IPS-NIHi7 (cell line): Measurements from ENCODE around the gene UVRAG.
"Not testable (repeated sequence)": the region's sequence is repeated elsewhere in the genome, so short reads cannot be mapped to it uniquely, and the experiment has no call there.

Experiments used
- DNase-seq: peaks from one replicate; pipeline ENCODE4 v3.0.0; 2012; ENCODE audit warnings: mixed read lengths; ENCODE audit errors: extremely low spot score

UVRAG gene

GRCh38 chr11:75836417-75836816 is 21.4 kb downstream of the UVRAG start:
- no peak for DNase-seq

- DNase-seq, result no peak
Observed at GRCh38 chr11:75839851-75840250, 24.8 kb downstream of the UVRAG start.

- no peak for DNase-seq
Observed at GRCh38 chr11:75840522-75840921, 25.5 kb downstream of the UVRAG start.

GRCh38 chr11:75841739-75842138 is 26.7 kb downstream of the UVRAG start:
- DNase-seq, result no peak

- DNase-seq, result no peak
Observed at GRCh38 chr11:75845324-75845723, 30.3 kb downstream of the UVRAG start.

- no peak for DNase-seq
Observed at GRCh38 chr11:75849894-75850293, 34.9 kb downstream of the UVRAG start.

- no peak for DNase-seq
Observed at GRCh38 chr11:75850787-75851186, 35.8 kb downstream of the UVRAG start.

GRCh38 chr11:75851203-75851602 is 36.2 kb downstream of the UVRAG start:
- DNase-seq, result no peak

- no peak for DNase-seq
Observed at GRCh38 chr11:75852406-75853017, 37.5 kb downstream of the UVRAG start.

GRCh38 chr11:75853563-75853962 is 38.6 kb downstream of the UVRAG start:
- DNase-seq, result not testable (repeated sequence)

GRCh38 chr11:75853971-75854370 is 39.0 kb downstream of the UVRAG start:
- DNase-seq, result no peak

GRCh38 chr11:75855206-75855605 is 40.2 kb downstream of the UVRAG start:
- DNase-seq, result no peak

- no peak for DNase-seq
Observed at GRCh38 chr11:75856912-75857311, 41.9 kb downstream of the UVRAG start.

- DNase-seq, result no peak
Observed at GRCh38 chr11:75858042-75858441, 43.0 kb downstream of the UVRAG start.

GRCh38 chr11:75858613-75859012 is 43.6 kb downstream of the UVRAG start:
- DNase-seq, result no peak

- no peak for DNase-seq
Observed at GRCh38 chr11:75859614-75860013, 44.6 kb downstream of the UVRAG start.

- no peak for DNase-seq
Observed at GRCh38 chr11:75862437-75862836, 47.4 kb downstream of the UVRAG start.

GRCh38 chr11:75867778-75868374 is 52.9 kb downstream of the UVRAG start:
- peak; percentile 53 for DNase-seq

- DNase-seq, result no peak
Observed at GRCh38 chr11:75868990-75869389, 54.0 kb downstream of the UVRAG start.

GRCh38 chr11:75869661-75870455 is 54.8 kb downstream of the UVRAG start:
- no peak for DNase-seq

- DNase-seq, result no peak
Observed at GRCh38 chr11:75872887-75873416, 57.9 kb downstream of the UVRAG start.

- no peak for DNase-seq
Observed at GRCh38 chr11:75873417-75874221, 58.6 kb downstream of the UVRAG start.
